IMR-90 (cell line): ENCODE data around the gene GALNT9. TPM values are rescaled to one million over a fixed set of nuclear protein-coding genes. Genes with fewer than 3 reads are reported as not detected.

Experiments
- ATAC-seq: fragments of 200-7000 bp; cut with Tn5 transposase; 2 replicates; pipeline ENCODE4 v1.9.1; 2020; ENCODE audit warnings: low read depth, mild to moderate bottlenecking, moderate library complexity
- BruUV-seq: library from RNA; stranded (reverse); fragments of 400-500 nt; replicated peaks from 2 replicates; lab custom pipeline; 2021; lab: Mats Ljungman, UMichigan
- CTCF ChIA-PET: fragments of 300-600 bp; formaldehyde crosslinking; extraction: SDS; loops from one replicate; lab custom pipeline; 2021; ENCODE audit warnings: antibody characterized with exemption; lab: Yijun Ruan, JAX
- POLR2A ChIA-PET: fragments of 300-600 bp; sonication (Branson Sonifier 250); formaldehyde crosslinking; loops from one replicate; lab custom pipeline; 2022; ENCODE audit warnings: antibody characterized with exemption; ENCODE audit not compliant: unreplicated experiment; lab: Charles Lee
- DNase-seq: peaks from one replicate; pipeline ENCODE4 v3.0.0; 2013
- H2AFZ ChIP-seq: replicated peaks from 2 replicates; pipeline ENCODE3; 2013; ENCODE audit warnings: low read length, mild to moderate bottlenecking; ENCODE audit not compliant: poor library complexity
- H2AK5ac ChIP-seq: 2 replicates; pipeline ENCODE4 v1.6.1; 2013; ENCODE audit warnings: low read depth, low read length, inconsistent platforms
- H2AK9ac ChIP-seq: replicated peaks from 2 replicates; pipeline ENCODE3; 2013; ENCODE audit warnings: mild to moderate bottlenecking, low read depth, low read length, moderate library complexity; ENCODE audit not compliant: poor library complexity
- H2BK120ac ChIP-seq: 2 replicates; pipeline ENCODE4 v1.6.1; 2013; ENCODE audit warnings: low read depth, low read length, inconsistent platforms
- H2BK15ac ChIP-seq: 3 replicates; pipeline ENCODE4 v1.6.1; 2013; ENCODE audit warnings: low read depth, low read length, inconsistent platforms
- H2BK20ac ChIP-seq: 2 replicates; pipeline ENCODE4 v1.6.1; 2013; ENCODE audit warnings: low read depth, mild to moderate bottlenecking, inconsistent platforms, low read length, moderate library complexity
- H2BK5ac ChIP-seq: 2 replicates; pipeline ENCODE4 v1.6.1; 2013; ENCODE audit warnings: mild to moderate bottlenecking, low read depth, low read length, inconsistent platforms; ENCODE audit not compliant: poor library complexity, severe bottlenecking
- H3K14ac ChIP-seq: replicated peaks from 2 replicates; pipeline ENCODE4 v1.6.1; 2013; ENCODE audit warnings: low read depth, low read length, inconsistent platforms
- H3K18ac ChIP-seq: 2 replicates; pipeline ENCODE4 v1.6.1; 2013; ENCODE audit warnings: low read depth, low read length, control low read depth
- H3K23ac ChIP-seq: 2 replicates; pipeline ENCODE4 v1.6.1; 2013; ENCODE audit warnings: low read depth, low read length, inconsistent platforms
- H3K27ac ChIP-seq: 2 replicates; pipeline ENCODE4 v1.5.1; 2013; ENCODE audit warnings: mild to moderate bottlenecking, control low read depth, low read length; ENCODE audit not compliant: insufficient read depth
- H3K27me3 ChIP-seq: 2 replicates; pipeline ENCODE4 v1.6.1; 2013; ENCODE audit warnings: low read length; ENCODE audit not compliant: control insufficient read depth, insufficient read depth
- H3K36me3 ChIP-seq: 2 replicates; pipeline ENCODE4 v1.6.1; 2013; ENCODE audit warnings: low read length, mixed read lengths; ENCODE audit not compliant: control insufficient read depth, insufficient read depth
- H3K4ac ChIP-seq: 2 replicates; pipeline ENCODE4 v1.6.1; 2013; ENCODE audit warnings: low read depth, low read length, inconsistent platforms
- H3K4me1 ChIP-seq: 2 replicates; pipeline ENCODE4 v1.6.1; 2013; ENCODE audit warnings: low read length, mixed read lengths; ENCODE audit not compliant: control insufficient read depth, insufficient read depth
- H3K4me2 ChIP-seq: 2 replicates; pipeline ENCODE4 v1.6.1; 2013; ENCODE audit warnings: low read depth, mild to moderate bottlenecking, control low read depth, low read length, moderate library complexity
- H3K4me3 ChIP-seq: 2 replicates; pipeline ENCODE4 v1.5.1; 2013; ENCODE audit warnings: low read depth, mild to moderate bottlenecking, control low read depth, low read length, moderate library complexity; ENCODE audit not compliant: insufficient read depth
- H3K56ac ChIP-seq: 2 replicates; pipeline ENCODE4 v1.6.1; 2013; ENCODE audit warnings: low read length, inconsistent platforms; ENCODE audit not compliant: insufficient read depth; ENCODE audit errors: extremely low read depth
- H3K79me1 ChIP-seq, 2 experiments: 2 replicates each; pipeline ENCODE4 v1.6.1; 2013; ENCODE audit warnings: low read length in 2 of 2, inconsistent platforms in 1 of 2, low read depth in 1 of 2
- H3K9ac ChIP-seq: 2 replicates; pipeline ENCODE4 v1.6.1; 2013; ENCODE audit warnings: low read depth, low read length, control low read depth
- H3K9me1 ChIP-seq: 2 replicates; pipeline ENCODE4 v1.6.1; 2013; ENCODE audit warnings: low read length, inconsistent platforms; ENCODE audit not compliant: insufficient read depth
- H3K9me3 ChIP-seq: 2 replicates; pipeline ENCODE4 v1.6.1; 2013; ENCODE audit warnings: low read length; ENCODE audit not compliant: control insufficient read depth, insufficient read depth
- H4K20me1 ChIP-seq: 2 replicates; pipeline ENCODE4 v1.6.1; 2013; ENCODE audit warnings: low read length, inconsistent platforms; ENCODE audit not compliant: insufficient read depth
- H4K5ac ChIP-seq: 2 replicates; pipeline ENCODE4 v1.6.1; 2013; ENCODE audit warnings: mild to moderate bottlenecking, low read depth, low read length, control low read depth
- H4K8ac ChIP-seq, 2 experiments: 2 replicates each; pipeline ENCODE4 v1.6.1; 2013; ENCODE audit warnings: low read depth in 2 of 2, low read length in 2 of 2, control low read depth in 1 of 2, inconsistent platforms in 1 of 2
- H4K91ac ChIP-seq: 2 replicates; pipeline ENCODE4 v1.6.1; 2013; ENCODE audit warnings: low read depth, low read length, inconsistent platforms; ENCODE audit not compliant: insufficient read depth
- BHLHE40 ChIP-seq: fragments of 150-350 bp; IDR thresholded peaks from 2 replicates; pipeline ENCODE4 v1.6.1; 2016; ENCODE audit warnings: mild to moderate bottlenecking, low read depth, low read length
- CEBPB ChIP-seq: IDR thresholded peaks from 2 replicates; pipeline ENCODE4 v1.6.1; 2012; ENCODE audit warnings: low read depth, low read length, improper control_type of control experiment
- CHD1 ChIP-seq: IDR thresholded peaks from 2 replicates; pipeline ENCODE4 v1.6.1; 2012; ENCODE audit warnings: low read depth, low read length, improper control_type of control experiment
- FOS ChIP-seq: fragments of 150-350 bp; IDR thresholded peaks from 2 replicates; pipeline ENCODE4 v1.6.1; 2016; ENCODE audit warnings: low read depth, low read length
- MAFK ChIP-seq: IDR thresholded peaks from 2 replicates; pipeline ENCODE4 v1.6.1; 2012; ENCODE audit warnings: low read depth, low read length, improper control_type of control experiment
- MAZ ChIP-seq: IDR thresholded peaks from 2 replicates; pipeline ENCODE4 v1.6.1; 2012; ENCODE audit warnings: low read depth, mild to moderate bottlenecking, low read length, improper control_type of control experiment, moderate library complexity, borderline replicate concordance
- MXI1 ChIP-seq: IDR thresholded peaks from 2 replicates; pipeline ENCODE4 v1.6.1; 2012; ENCODE audit warnings: low read depth, mild to moderate bottlenecking, low read length, moderate library complexity, borderline replicate concordance
- NFE2L2 ChIP-seq: fragments of 150-350 bp; IDR thresholded peaks from 2 replicates; pipeline ENCODE4 v1.6.1; 2016; ENCODE audit warnings: low read depth, mild to moderate bottlenecking, low read length
- POLR2A ChIP-seq: IDR thresholded peaks from 2 replicates; pipeline ENCODE4 v1.6.1; 2012; ENCODE audit warnings: mild to moderate bottlenecking, low read depth, low read length
- RAD21 ChIP-seq: IDR thresholded peaks from 2 replicates; pipeline ENCODE4 v1.6.1; 2012; ENCODE audit warnings: low read length, improper control_type of control experiment
- RCOR1 ChIP-seq: IDR thresholded peaks from 2 replicates; pipeline ENCODE4 v1.6.1; 2012; ENCODE audit warnings: mild to moderate bottlenecking, low read length, improper control_type of control experiment; ENCODE audit not compliant: insufficient replicate concordance
- RFX5 ChIP-seq: IDR thresholded peaks from 2 replicates; pipeline ENCODE4 v1.8.0; 2012; ENCODE audit warnings: low read depth, mild to moderate bottlenecking, low read length, moderate library complexity
- SMC3 ChIP-seq: fragments of 150-350 bp; IDR thresholded peaks from 2 replicates; pipeline ENCODE4 v1.6.1; 2016; ENCODE audit warnings: low read depth, mild to moderate bottlenecking, antibody characterized with exemption, low read length, moderate library complexity
- WGBS, 2 experiments: methylation state at CpG; one replicate each; pipeline versions ENCODE4 v1.1.5 to v1.1.7; 2013; ENCODE audit warnings: missing lambda C conversion rate in 2 of 2; ENCODE audit not compliant: insufficient read length in 1 of 2; ENCODE audit errors: extremely low coverage in 2 of 2; 5-methylcytosine and 5-hydroxymethylcytosine counted together
- dilution Hi-C: fragments of 300-500 bp; cut with HindIII; formaldehyde crosslinking; loops from one replicate; pipeline ENCODE4 v1.14.3; 2018; ENCODE audit warnings: low sequenced_read_pairs; ENCODE audit not compliant: unreplicated experiment
- in situ Hi-C: fragments of 300-500 bp; cut with MboI; formaldehyde crosslinking; loops from 3 replicates; pipeline ENCODE4 v1.14.3; 2019; ENCODE audit warnings: low sequenced_read_pairs, inconsistent platforms, mixed read lengths
- intact Hi-C: fragments of 100-400 bp; cut with micrococcal nuclease; formaldehyde crosslinking; loops from 2 replicates; pipeline ENCODE4 v1.10.0; 2022
- polyA plus RNA-seq, 3 experiments: library from polyadenylated mRNA; depleted of rRNA; stranded (reverse); fragments of >200 nt; gene quantifications; 2 replicates each; pipeline ENCODE4 v1.2.3, GENCODE V29; 2012; ENCODE audit warnings: low replicate concordance in 1 of 3
- total RNA-seq: library from RNA; depleted of rRNA; stranded (reverse); fragments of >200 nt; gene quantifications from 2 replicates; pipeline ENCODE4 v1.2.3, GENCODE V29; 2012
- TF ChIP-seq, protein P1 (sequence below): fragments of 150-350 bp; IDR thresholded peaks from 2 replicates; pipeline ENCODE4 v1.6.1; 2017; ENCODE audit warnings: mild to moderate bottlenecking, antibody characterized with exemption, low read length, low read depth
- TF ChIP-seq, protein P2 (sequence below): conservative IDR thresholded peaks from 2 replicates; pipeline ENCODE4 v1.5.1; 2012; ENCODE audit warnings: mild to moderate bottlenecking, low read depth, low read length, improper control_type of control experiment
- TF ChIP-seq, protein P3 (sequence below): fragments of 150-350 bp; IDR thresholded peaks from 2 replicates; pipeline ENCODE4 v1.6.1; 2016; ENCODE audit warnings: low read depth, mild to moderate bottlenecking, low read length, moderate library complexity, borderline replicate concordance

GALNT9 gene
- total and polyA plus RNA-seq, 2 of the 4 experiments (the other 2 are of a cell fraction) = under 0.01 to 0.12 TPM

DNA sequence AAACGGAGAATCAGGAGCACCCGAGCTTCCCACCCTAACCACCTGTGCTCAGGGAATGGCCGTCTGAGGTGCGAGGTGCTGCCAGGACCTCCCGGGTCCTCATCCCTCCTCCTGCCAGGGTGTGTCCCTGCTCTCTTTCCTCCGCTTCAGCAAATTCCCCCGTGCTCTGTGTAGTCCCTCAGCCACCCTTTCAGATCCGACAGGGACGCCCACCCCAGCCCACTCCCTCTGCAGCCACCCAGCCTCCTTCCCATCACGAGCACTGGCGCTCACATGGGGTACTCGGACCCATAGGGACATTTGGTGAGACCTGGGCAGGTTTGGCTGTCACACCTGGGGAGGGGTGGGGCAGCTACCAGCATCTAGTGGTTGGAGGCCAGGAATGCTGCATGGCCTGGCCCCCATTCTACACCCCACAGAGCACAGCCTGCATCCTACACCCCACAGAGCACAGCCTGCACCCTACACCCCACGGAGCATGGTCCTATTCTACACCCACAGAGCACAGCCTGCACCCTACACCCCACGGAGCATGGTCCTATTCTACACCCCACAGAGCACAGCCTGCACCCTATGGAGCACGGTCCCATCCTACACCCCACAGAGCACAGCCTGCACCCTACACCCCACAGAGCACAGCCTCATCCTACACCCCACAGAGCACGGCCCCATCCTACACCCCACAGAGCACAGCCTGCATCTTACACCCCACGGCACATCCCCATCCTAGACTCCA lies 12.7 kb downstream of the GALNT9 start:
- in situ Hi-C loops = no loop called here
- WGBS, 2 experiments = 83% methylated on average over 1 of the region's 17 CpGs; no CpG with 5 or more reads in 1 of the 2 experiments
- dilution Hi-C loops = no loop called here

More for the DNA sequence above, 12.7 kb downstream of the GALNT9 start:
- BruUV-seq = no TSS peak
- TF ChIP-seq, protein P1, sequence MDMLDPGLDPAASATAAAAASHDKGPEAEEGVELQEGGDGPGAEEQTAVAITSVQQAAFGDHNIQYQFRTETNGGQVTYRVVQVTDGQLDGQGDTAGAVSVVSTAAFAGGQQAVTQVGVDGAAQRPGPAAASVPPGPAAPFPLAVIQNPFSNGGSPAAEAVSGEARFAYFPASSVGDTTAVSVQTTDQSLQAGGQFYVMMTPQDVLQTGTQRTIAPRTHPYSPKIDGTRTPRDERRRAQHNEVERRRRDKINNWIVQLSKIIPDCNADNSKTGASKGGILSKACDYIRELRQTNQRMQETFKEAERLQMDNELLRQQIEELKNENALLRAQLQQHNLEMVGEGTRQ = no peak
- no peak for TF ChIP-seq BHLHE40
- TF ChIP-seq MXI1 = no peak
- no peak for TF ChIP-seq NFE2L2
- no peak for TF ChIP-seq POLR2A
- TF ChIP-seq, protein P2, sequence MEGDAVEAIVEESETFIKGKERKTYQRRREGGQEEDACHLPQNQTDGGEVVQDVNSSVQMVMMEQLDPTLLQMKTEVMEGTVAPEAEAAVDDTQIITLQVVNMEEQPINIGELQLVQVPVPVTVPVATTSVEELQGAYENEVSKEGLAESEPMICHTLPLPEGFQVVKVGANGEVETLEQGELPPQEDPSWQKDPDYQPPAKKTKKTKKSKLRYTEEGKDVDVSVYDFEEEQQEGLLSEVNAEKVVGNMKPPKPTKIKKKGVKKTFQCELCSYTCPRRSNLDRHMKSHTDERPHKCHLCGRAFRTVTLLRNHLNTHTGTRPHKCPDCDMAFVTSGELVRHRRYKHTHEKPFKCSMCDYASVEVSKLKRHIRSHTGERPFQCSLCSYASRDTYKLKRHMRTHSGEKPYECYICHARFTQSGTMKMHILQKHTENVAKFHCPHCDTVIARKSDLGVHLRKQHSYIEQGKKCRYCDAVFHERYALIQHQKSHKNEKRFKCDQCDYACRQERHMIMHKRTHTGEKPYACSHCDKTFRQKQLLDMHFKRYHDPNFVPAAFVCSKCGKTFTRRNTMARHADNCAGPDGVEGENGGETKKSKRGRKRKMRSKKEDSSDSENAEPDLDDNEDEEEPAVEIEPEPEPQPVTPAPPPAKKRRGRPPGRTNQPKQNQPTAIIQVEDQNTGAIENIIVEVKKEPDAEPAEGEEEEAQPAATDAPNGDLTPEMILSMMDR = no peak
- no peak for TF ChIP-seq RAD21
- TF ChIP-seq MAFK = no peak
- no peak for TF ChIP-seq MAZ
- TF ChIP-seq, protein P3, sequence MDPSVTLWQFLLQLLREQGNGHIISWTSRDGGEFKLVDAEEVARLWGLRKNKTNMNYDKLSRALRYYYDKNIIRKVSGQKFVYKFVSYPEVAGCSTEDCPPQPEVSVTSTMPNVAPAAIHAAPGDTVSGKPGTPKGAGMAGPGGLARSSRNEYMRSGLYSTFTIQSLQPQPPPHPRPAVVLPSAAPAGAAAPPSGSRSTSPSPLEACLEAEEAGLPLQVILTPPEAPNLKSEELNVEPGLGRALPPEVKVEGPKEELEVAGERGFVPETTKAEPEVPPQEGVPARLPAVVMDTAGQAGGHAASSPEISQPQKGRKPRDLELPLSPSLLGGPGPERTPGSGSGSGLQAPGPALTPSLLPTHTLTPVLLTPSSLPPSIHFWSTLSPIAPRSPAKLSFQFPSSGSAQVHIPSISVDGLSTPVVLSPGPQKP = no peak
- TF ChIP-seq FOS = no peak
- no peak for TF ChIP-seq SMC3
- no peak for TF ChIP-seq RFX5
- no peak for TF ChIP-seq CHD1
- TF ChIP-seq RCOR1 = no peak
- TF ChIP-seq CEBPB = no peak
- no peak overlapping the region for H3K56ac ChIP-seq
- no peak overlapping the region for H4K5ac ChIP-seq
- intact Hi-C loops = no loop called here
- no peak overlapping the region for H2AK5ac ChIP-seq
- no peak overlapping the region for H3K14ac ChIP-seq
- no peak overlapping the region for H3K4me2 ChIP-seq
- no peak overlapping the region for H2BK15ac ChIP-seq
- no peaks in the 10 kb centered on the region for H3K4me1 ChIP-seq
- H4K20me1 ChIP-seq = no peaks in the 10 kb centered on the region
- H2AFZ ChIP-seq = no peak overlapping the region
- CTCF ChIA-PET = no interaction called here
- peaks cover 3% of the 10 kb centered on the region; the same call in 1 of the 2 replicates for H3K27me3 ChIP-seq
- no peak overlapping the region for H3K27ac ChIP-seq
- H4K8ac ChIP-seq = no peak overlapping the region
- peaks cover 5% of the 10 kb centered on the region for H3K9me3 ChIP-seq
- no peak overlapping the region for H3K23ac ChIP-seq
- no peak overlapping the region for H2BK120ac ChIP-seq
- no peaks in the 10 kb centered on the region for H3K9me1 ChIP-seq
- ATAC-seq (no peak), DNase-seq (no peak)
- H2BK20ac ChIP-seq = no peak overlapping the region
- POLR2A ChIA-PET = no interaction called here
- H3K4me3 ChIP-seq = no peak overlapping the region
- H3K36me3 ChIP-seq = no peaks in the 10 kb centered on the region
- no peak overlapping the region for H3K18ac ChIP-seq
- H4K91ac ChIP-seq = no peak overlapping the region
- no peak overlapping the region for H3K4ac ChIP-seq
- no peak overlapping the region for H2BK5ac ChIP-seq
- no peak overlapping the region for H2AK9ac ChIP-seq
- H3K79me1 ChIP-seq = no peaks in the 10 kb centered on the region
- no peak overlapping the region for H3K9ac ChIP-seq
